Measurements from ENCODE around the gene MAL. TPM values are rescaled to one million over a fixed set of nuclear protein-coding genes. Genes with fewer than 3 reads are reported as not detected.
"Not testable (repeated sequence)": the region's sequence is repeated elsewhere in the genome, so short reads cannot be mapped to it uniquely, and the experiment has no call there.

Gene MAL
- total RNA-seq, 1 donor, result not detected

- no peaks in the 10 kb centered on the region for H4K20me1 ChIP-seq (ENCODE audit: insufficient read depth, low read length)
- peaks cover 13% of the 10 kb centered on the region for H3K27me3 ChIP-seq (ENCODE audit: insufficient read depth, low read length)
- TF ChIP-seq, protein P1, sequence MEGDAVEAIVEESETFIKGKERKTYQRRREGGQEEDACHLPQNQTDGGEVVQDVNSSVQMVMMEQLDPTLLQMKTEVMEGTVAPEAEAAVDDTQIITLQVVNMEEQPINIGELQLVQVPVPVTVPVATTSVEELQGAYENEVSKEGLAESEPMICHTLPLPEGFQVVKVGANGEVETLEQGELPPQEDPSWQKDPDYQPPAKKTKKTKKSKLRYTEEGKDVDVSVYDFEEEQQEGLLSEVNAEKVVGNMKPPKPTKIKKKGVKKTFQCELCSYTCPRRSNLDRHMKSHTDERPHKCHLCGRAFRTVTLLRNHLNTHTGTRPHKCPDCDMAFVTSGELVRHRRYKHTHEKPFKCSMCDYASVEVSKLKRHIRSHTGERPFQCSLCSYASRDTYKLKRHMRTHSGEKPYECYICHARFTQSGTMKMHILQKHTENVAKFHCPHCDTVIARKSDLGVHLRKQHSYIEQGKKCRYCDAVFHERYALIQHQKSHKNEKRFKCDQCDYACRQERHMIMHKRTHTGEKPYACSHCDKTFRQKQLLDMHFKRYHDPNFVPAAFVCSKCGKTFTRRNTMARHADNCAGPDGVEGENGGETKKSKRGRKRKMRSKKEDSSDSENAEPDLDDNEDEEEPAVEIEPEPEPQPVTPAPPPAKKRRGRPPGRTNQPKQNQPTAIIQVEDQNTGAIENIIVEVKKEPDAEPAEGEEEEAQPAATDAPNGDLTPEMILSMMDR (IDR thresholded peaks at IDR 0.05; ENCODE audit: extremely low read depth, low read depth, low read length), result no peak
- no peak overlapping the region for H3K27ac ChIP-seq (ENCODE audit: low read depth, low read length)
- DNase-seq (ENCODE audit: insufficient read length, low spot score, missing footprints), result peak; percentile 39
- no peaks in the 10 kb centered on the region for H3K9me3 ChIP-seq (ENCODE audit: low read depth, low read length)
- no peak overlapping the region for H3K4me3 ChIP-seq (ENCODE audit: insufficient read depth, low read length)
- H3K4me2 ChIP-seq (ENCODE audit: insufficient read depth, low read length), result no peak overlapping the region
- no peak overlapping the region for H2AFZ ChIP-seq (ENCODE audit: low read length)
- H3K36me3 ChIP-seq (ENCODE audit: insufficient read depth, low read length), result no peaks in the 10 kb centered on the region
- no peaks in the 10 kb centered on the region for H3K4me1 ChIP-seq (ENCODE audit: insufficient read depth, low read length)
- no peaks in the 10 kb centered on the region for H3K79me2 ChIP-seq (ENCODE audit: insufficient read depth, low read length)
Observed at GRCh38 chr2:95034221-95034620, 8.7 kb downstream of the MAL start.

- Histone ChIP-seq H3K79me2 (ENCODE audit: insufficient read depth, low read length) (no peaks in the 10 kb centered on the region), H3K4me3 (ENCODE audit: insufficient read depth, low read length) (no peak overlapping the region), H4K20me1 (ENCODE audit: insufficient read depth, low read length) (no peaks in the 10 kb centered on the region), H3K9me3 (ENCODE audit: low read depth, low read length) (no peaks in the 10 kb centered on the region), H3K27ac (ENCODE audit: low read depth, low read length) (no peak overlapping the region), H3K27me3 (ENCODE audit: insufficient read depth, low read length) (peaks cover 12% of the 10 kb centered on the region), H3K36me3 (ENCODE audit: insufficient read depth, low read length) (no peaks in the 10 kb centered on the region), H2AFZ (ENCODE audit: low read length) (no peak overlapping the region), H3K4me1 (ENCODE audit: insufficient read depth, low read length) (no peaks in the 10 kb centered on the region), H3K4me2 (ENCODE audit: insufficient read depth, low read length) (no peak overlapping the region)
- DNase-seq (ENCODE audit: insufficient read length, low spot score, missing footprints), result peak; percentile 21
- TF ChIP-seq, protein P1 (IDR thresholded peaks at IDR 0.05; ENCODE audit: extremely low read depth, low read depth, low read length), result no peak
Observed at GRCh38 chr2:95034818-95035217, 9.3 kb downstream of the MAL start.

DNA sequence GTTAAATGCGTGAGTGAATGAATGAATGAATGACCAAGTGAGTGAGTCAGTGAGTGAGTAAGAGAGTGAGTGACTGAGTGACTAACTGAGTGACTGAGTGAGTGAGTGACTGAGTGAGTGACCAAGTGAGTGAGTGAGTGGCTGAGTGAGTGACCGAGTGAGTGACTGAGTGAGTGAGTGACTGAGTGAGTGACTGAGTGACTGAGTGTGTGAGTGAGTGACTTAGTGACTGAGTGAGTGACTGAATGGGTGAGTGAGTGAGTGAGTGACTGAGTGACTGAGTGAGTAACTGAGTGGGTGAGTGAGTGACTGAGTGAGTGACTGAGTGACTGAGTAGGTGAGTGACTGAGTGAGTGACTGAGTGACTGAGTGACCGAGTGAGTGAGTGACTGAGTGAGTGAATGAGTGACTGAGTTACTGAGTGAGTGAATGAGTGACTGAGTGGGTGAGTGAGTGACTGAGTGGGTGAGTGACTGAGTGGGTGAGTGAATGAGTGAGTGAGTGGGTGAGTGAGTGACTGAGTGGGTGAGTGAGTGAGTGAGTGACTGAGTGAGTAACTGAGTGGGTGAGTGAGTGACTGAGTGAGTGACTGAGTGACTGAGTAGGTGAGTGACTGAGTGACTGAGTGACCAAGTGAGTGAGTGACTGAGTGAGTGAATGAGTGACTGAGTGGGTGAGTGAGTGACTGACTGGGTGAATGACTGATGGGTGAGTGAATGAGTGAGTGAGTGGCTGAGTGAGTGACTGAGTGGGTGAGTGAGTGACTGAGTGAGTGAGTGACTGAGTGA, 11.3 kb downstream of the MAL start:
- DNase-seq (ENCODE audit: insufficient read length, low spot score, missing footprints), result no peak
- Histone ChIP-seq H3K36me3 (ENCODE audit: insufficient read depth, low read length) (no peaks in the 10 kb centered on the region), H3K27ac (ENCODE audit: low read depth, low read length) (no peak overlapping the region), H3K4me1 (ENCODE audit: insufficient read depth, low read length) (no peaks in the 10 kb centered on the region), H3K9me3 (ENCODE audit: low read depth, low read length) (no peaks in the 10 kb centered on the region), H3K79me2 (ENCODE audit: insufficient read depth, low read length) (no peaks in the 10 kb centered on the region), H2AFZ (ENCODE audit: low read length) (no peak overlapping the region), H3K4me3 (ENCODE audit: insufficient read depth, low read length) (no peak overlapping the region), H4K20me1 (ENCODE audit: insufficient read depth, low read length) (no peaks in the 10 kb centered on the region), H3K27me3 (ENCODE audit: insufficient read depth, low read length) (peaks cover 2% of the 10 kb centered on the region), H3K4me2 (ENCODE audit: insufficient read depth, low read length) (no peak overlapping the region)
- TF ChIP-seq, protein P1 (IDR thresholded peaks at IDR 0.05; ENCODE audit: extremely low read depth, low read depth, low read length), result no peak

- no peaks in the 10 kb centered on the region for H3K79me2 ChIP-seq (ENCODE audit: insufficient read depth, low read length)
- TF ChIP-seq, protein P1 (IDR thresholded peaks at IDR 0.05; ENCODE audit: extremely low read depth, low read depth, low read length), result no peak
- no peaks in the 10 kb centered on the region for H3K4me1 ChIP-seq (ENCODE audit: insufficient read depth, low read length)
- H3K36me3 ChIP-seq (ENCODE audit: insufficient read depth, low read length), result no peaks in the 10 kb centered on the region
- no peaks in the 10 kb centered on the region for H4K20me1 ChIP-seq (ENCODE audit: insufficient read depth, low read length)
- no peak overlapping the region for H3K4me3 ChIP-seq (ENCODE audit: insufficient read depth, low read length)
- no peak overlapping the region for H3K4me2 ChIP-seq (ENCODE audit: insufficient read depth, low read length)
- peaks cover 4% of the 10 kb centered on the region for H3K27me3 ChIP-seq (ENCODE audit: insufficient read depth, low read length)
- no peak overlapping the region for H3K27ac ChIP-seq (ENCODE audit: low read depth, low read length)
- no peaks in the 10 kb centered on the region for H3K9me3 ChIP-seq (ENCODE audit: low read depth, low read length)
- DNase-seq (ENCODE audit: insufficient read length, low spot score, missing footprints), result no peak
- no peak overlapping the region for H2AFZ ChIP-seq (ENCODE audit: low read length)
Observed at GRCh38 chr2:95037384-95037839, 11.9 kb downstream of the MAL start.

- H3K9me3 ChIP-seq (ENCODE audit: low read depth, low read length); H4K20me1 ChIP-seq (ENCODE audit: insufficient read depth, low read length); H2AFZ ChIP-seq (ENCODE audit: low read length); H3K4me3 ChIP-seq (ENCODE audit: insufficient read depth, low read length); H3K27me3 ChIP-seq (ENCODE audit: insufficient read depth, low read length); H3K36me3 ChIP-seq (ENCODE audit: insufficient read depth, low read length); H3K4me2 ChIP-seq (ENCODE audit: insufficient read depth, low read length); DNase-seq (ENCODE audit: insufficient read length, low spot score, missing footprints); H3K4me1 ChIP-seq (ENCODE audit: insufficient read depth, low read length); H3K27ac ChIP-seq (ENCODE audit: low read depth, low read length); H3K79me2 ChIP-seq (ENCODE audit: insufficient read depth, low read length): not testable (repeated sequence)
Observed at GRCh38 chr2:95037841-95038585, 12.5 kb downstream of the MAL start.
